NCI-H1930 (cell line): ENCODE data around the gene EHD4.

ENCODE experiments used
- DNase-seq, 2 experiments: peaks; one replicate each; lab custom pipeline; 2025; lab: John Stamatoyannopoulos, UW

EHD4 gene

DNA sequence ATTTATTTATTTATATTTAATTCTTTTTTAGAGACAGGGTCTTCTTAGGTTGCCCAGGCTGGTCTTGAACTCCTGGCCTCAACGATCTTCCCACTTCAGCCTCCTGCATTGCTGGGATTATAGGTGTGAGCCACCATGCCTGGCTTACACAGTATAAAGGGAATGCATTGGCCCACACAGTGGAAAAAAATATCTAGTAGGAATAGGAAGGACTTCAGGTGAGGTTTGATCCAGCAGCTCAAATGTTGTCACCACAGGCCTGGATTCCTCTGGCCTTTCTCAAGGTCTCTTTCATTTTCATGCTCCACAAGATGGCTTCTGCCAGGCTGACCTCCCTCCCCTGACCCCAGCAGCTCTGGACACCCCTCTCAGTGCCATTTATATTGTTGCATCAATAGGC is 76.4 kb downstream of the EHD4 start:
- DNase-seq = no peak

DNA sequence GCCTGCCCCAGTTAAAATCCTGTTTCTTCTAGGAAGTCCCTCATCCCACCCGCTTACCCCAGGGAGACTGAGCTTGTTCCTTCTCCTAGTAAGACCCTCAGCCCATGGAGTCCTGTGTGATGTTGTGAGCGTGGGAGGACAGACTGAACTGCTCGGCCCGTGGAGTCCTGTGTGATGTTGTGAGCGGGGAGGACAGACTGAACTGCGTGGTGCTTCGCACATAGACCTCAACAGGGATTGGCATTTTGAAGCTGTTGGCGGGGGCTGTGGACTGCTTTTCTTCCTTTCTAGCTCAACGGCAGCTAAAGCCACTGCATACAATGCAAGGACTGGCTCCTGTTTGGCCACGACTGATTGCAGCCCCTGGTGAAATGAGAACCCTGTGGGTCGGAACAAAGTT is 76.9 kb downstream of the EHD4 start:
- no peak for DNase-seq

DNA sequence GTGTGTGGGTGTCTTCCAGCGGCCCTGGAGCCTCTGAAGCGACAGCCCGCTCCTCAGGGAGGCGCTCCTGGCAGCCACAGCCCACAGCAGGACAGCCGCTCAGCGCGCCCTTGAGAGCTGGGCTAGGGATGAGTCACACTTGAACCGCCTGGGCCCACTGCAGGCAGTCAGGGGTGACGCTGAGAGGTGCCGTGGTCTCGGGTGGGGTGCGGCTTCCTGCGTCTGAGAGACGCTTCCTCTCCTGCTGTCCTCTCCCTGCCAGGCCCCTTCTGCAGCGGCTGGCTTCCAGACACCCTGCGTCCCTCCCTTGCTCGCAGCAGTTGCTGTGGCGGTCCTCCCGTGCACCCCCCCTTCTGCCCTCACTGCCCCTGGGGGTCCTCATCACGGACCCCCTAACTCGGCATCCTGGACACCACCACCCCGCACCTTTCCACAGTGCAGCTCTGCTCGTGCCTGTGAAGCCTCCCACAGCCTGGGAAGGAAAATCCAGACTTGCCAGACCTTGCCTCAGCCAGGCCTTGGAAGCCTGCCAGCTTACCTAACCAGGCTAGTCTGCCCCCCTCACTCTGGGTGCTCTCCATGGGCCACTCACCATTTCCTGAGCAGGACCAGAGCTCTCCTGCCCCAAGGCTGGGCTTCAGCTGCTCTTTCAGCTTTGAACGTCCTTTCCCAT is 77.4 kb downstream of the EHD4 start:
- DNase-seq = no peak

GRCh38 chr15:41894251-41894790 is 78.0 kb downstream of the EHD4 start:
- no peak for DNase-seq

- DNase-seq = no peak
Measured at GRCh38 chr15:41893422-41894250, 78.7 kb downstream of the EHD4 start, which contains the start of gene SPTBN5. TSS of gene SPTBN5 (minus strand) at chr15:41894053. CDS start at chr15:41893497, 556 bp downstream.

DNA sequence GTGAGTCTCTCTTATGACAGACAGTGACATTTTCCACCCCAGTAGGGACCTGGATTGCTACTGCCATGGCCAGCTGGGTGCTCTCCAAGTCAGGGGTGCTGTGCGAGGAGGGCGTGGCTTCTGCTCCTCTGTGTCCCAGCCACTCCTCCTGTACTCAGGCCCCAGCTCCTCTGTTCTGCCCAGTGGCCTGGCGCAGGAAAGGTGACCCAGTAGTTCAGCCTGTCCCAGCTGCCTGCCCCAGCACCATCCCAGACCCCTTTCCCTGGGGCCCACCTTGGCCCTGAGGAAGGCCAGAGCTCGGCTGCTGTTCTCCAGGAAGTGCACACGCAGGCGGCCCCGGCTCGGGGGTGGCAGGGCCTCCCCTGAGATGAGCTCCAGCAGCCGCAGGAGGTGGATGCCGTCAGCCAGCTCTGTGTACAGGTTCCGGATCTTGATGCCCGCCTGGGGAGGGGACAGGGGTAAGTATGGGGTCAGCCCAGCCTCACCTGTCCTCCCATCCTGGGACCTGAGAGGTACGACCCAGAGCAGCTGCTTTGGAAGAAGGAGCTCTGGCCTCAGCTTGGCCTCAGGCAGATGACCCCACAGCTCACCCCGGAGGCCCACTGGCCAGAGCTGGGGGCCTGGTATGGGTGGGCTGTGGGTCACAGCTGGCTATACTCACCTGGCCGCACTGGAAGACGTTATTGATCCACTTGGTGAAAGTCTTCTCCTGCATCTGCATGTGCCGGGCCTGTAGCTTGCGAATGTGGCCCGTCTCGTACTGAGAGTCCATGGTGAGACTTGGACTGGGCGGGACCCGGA is 79.5 kb downstream of the EHD4 start:
- no peak for DNase-seq

GRCh38 chr15:41891946-41892345 is 80.4 kb downstream of the EHD4 start:
- no peak for DNase-seq

- no peak for DNase-seq
Measured at GRCh38 chr15:41891226-41891625, 81.1 kb downstream of the EHD4 start.

- no peak for DNase-seq
Measured at GRCh38 chr15:41890050-41890690, 82.2 kb downstream of the EHD4 start.

DNA sequence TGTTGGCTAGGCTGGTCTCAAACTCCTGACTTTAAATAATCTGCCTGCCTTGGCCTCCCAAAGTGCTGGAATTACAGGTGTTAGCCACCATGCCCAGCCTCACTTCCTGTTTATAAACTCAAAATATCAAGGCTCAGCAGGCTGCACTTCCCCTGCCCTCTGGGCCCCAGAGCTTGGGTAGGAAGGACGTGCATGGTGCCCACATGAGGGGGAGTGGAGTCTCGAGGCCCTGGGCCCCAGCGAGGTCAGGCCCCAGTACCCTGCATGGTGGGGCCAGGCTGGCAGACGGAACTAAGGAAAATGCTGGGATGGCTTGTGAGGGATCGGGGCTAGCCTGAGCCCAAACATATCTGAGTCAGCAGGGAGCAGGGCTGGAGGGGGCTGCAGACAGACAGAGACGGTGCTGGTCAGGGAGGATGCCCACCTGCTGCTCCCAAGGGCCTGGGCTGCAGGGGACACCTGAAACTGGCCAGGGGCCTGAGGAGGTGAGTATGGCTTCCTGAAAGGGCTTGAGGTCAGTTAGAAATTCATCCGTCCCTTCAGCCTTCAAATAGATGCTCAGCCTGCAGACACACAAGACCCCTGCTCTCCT is 83.6 kb downstream of the EHD4 start:
- DNase-seq = no peak

- no peak for DNase-seq
Measured at GRCh38 chr15:41887893-41888292, 84.5 kb downstream of the EHD4 start.

DNA sequence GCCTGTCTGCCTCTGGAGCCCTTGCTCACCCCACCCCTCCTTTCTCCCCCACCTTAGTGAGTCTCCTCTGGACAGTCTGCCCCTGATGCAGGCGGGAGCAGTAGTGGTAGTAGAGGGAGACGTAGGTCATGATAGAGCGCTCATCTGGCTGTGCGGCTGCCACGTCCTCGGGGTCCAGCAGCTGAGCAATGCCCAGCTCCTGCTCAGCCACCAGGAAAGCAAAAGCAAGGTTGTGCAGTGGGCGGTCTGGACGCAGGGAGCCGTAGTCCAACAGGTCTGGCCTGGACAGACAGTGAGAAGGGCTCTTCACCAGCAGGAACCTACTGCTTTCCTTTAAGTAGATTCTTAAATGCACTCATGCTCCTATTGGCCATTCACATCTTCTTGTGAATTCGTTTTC is 85.2 kb downstream of the EHD4 start:
- no peak for DNase-seq

DNA sequence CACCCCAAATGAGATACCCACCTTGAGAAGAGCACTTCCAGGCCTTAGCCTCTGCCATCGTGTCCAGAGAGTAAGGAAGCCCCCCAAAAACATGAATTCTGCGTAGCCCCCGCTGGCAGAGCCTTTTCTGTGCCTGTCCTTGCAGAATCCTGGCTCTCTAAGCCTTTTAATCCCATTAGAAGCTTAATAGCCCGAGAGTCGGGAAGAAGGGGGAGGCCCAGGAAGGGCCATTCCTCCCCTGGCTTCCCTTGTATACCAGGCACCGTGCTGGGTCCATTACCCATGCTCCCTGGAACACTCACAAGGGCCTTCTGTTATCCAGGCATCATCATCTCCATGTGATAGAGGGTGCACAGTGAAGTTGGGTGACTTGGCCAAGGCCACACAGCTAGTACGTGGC is 85.6 kb downstream of the EHD4 start:
- DNase-seq = no peak

- no peak for DNase-seq
Measured at GRCh38 chr15:41885841-41886240, 86.5 kb downstream of the EHD4 start.

GRCh38 chr15:41885321-41885720 is 87.0 kb downstream of the EHD4 start:
- DNase-seq = no peak

DNA sequence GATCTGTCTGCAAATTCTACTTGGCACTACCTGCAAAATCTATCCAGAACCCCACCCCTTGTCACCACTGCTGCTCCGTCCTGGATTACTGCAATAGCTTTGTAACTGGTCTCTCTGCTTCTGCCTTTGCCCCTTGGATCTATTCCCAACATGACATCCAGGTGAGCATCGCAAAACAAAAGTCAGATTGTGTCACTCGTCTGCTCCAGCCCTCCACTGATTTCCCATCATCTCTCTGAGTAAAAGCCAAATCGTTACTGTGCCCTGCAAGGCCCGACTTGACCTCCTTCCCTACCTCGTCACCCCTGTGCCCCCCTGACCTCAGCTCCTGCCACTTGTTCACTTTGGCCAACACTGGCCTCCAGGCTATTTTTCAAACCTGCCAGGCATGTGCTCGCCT is 87.9 kb downstream of the EHD4 start:
- no peak for DNase-seq

GRCh38 chr15:41883484-41883825 is 88.9 kb downstream of the EHD4 start:
- no peak for DNase-seq

DNA sequence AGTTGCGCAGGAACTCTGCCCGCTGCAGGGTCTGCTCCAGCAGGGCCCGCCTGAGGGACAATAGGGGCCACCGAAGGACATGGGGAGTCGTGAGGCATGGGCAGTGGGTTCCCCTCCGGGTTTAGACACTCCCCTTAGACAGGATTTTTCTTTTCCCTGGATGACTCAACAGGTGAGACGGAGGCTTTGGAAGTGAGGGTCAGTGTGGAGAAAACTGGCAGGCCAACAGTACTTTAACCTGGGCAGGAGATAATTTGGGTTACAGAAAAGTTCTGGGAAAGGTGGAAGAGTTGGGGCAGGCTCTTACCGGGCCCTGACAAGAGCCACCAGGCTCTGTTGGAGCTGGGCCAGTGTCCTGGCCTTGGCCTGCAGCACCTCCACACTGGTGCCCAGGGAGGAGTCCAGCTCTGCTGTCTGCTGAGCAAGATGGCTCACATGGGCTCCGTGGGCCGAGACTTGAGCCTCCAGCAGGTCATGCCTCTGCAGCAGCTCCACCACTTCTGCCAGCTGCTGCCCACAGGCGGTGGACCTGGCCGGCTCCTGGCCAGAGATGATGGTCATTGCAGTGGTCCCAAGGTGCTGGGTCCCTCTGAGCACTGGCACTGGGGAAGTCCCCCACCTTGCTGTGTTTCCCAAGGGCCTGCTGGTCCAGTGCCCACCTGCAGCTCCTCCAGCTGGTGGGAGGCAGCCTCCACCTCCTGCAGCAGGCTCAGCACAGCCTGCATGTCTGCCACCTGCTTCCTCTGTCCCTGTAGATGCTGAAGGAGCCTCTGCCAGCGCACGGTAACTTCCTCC is 89.5 kb downstream of the EHD4 start:
- DNase-seq = no peak

GRCh38 chr15:41881920-41882688 is 90.3 kb downstream of the EHD4 start:
- no peak for DNase-seq

DNA sequence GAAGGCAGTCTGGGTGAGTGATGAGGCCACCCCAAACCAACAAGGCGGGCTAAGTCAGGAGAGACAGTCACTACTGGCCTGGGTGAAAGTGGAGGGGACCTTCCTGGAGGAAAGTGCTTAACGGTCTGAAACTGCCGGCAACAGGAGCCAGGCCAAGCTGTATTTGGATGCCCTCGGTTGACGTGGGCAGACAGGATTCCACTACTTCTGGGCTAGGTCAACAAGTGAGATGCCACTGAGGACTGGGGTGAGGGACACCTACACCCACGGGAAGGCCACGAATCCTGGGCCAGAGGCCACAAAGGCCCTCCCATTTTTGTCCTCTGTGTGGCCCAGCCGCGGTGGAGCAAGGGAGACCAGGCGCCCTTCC is 90.8 kb downstream of the EHD4 start:
- no peak for DNase-seq
